MM.1S (cell line): Measurements from ENCODE around the gene SLC17A9.

Source experiments
- CTCF ChIP-seq: fragments of 300-600 bp; sonication (generic); IDR thresholded peaks from 2 replicates; pipeline ENCODE4 v1.5.1; 2016; ENCODE audit warnings: antibody characterized with exemption, low read length, mixed read lengths
- EZH2 ChIP-seq: fragments of 300-600 bp; sonication (generic); optimal IDR thresholded peaks from 2 replicates; pipeline ENCODE3; 2017; ENCODE audit warnings: low read depth, mild to moderate bottlenecking, antibody characterized with exemption, low read length, mixed read lengths

- no peak for TF ChIP-seq CTCF
- no peak for TF ChIP-seq EZH2
Measured at GRCh38 chr20:62950741-62951140, 1.8 kb upstream of the SLC17A9 start.
